H4 (cell line): ENCODE measurements around the gene MRFAP1L1. TPM values are rescaled to one million over a fixed set of nuclear protein-coding genes. Genes with fewer than 3 reads are reported as not detected.
"Not testable (repeated sequence)": the region's sequence is repeated elsewhere in the genome, so short reads cannot be mapped to it uniquely, and the experiment has no call there.

Experiments used
- DNase-seq: peaks from one replicate; pipeline ENCODE4 v3.0.0-alpha.2; 2015; ENCODE audit warnings: low spot score
- total RNA-seq: library from RNA; depleted of rRNA; stranded (reverse); fragments of >200 nt; shearing (Covaris generic); gene quantifications from 2 replicates; pipeline ENCODE4 v1.2.3, GENCODE V29; 2014

Gene MRFAP1L1
- total RNA-seq, 1 experiment from 2014 or later = 118 TPM

DNA sequence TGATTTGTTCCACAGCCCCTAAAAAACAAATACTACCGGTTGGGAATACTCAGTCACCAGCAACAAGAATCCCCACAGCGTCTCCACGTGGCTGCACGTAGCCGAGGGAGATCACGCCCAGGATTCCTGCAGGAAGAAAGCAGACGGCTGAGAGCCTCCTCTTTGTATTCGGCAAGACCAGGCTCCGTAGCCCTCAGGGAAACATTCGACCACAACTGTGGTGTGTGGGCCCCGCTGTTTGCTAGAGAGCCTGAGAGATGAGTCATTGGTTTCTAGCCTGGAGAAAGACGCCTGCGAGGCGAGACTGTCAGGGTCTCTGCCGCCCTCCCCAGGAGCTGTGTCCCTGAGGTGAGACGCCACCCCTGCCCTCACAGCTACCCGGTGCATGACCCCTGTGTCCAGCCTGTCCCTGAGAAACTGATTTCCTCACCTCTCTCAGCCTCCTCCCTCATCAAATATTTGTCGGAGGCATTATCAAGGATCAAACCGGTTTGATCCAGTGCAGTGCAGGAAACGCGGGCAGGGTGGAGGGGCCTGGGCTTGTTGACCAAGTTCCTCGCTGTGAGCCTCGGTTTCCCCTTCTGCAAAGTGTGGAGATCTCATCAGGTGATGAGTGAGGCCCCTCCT is 20.7 kb downstream of the MRFAP1L1 start:
- DNase-seq = peak; percentile 98

- no peak for DNase-seq
Measured at GRCh38 chr4:6687947-6688878, 21.5 kb downstream of the MRFAP1L1 start.

DNA sequence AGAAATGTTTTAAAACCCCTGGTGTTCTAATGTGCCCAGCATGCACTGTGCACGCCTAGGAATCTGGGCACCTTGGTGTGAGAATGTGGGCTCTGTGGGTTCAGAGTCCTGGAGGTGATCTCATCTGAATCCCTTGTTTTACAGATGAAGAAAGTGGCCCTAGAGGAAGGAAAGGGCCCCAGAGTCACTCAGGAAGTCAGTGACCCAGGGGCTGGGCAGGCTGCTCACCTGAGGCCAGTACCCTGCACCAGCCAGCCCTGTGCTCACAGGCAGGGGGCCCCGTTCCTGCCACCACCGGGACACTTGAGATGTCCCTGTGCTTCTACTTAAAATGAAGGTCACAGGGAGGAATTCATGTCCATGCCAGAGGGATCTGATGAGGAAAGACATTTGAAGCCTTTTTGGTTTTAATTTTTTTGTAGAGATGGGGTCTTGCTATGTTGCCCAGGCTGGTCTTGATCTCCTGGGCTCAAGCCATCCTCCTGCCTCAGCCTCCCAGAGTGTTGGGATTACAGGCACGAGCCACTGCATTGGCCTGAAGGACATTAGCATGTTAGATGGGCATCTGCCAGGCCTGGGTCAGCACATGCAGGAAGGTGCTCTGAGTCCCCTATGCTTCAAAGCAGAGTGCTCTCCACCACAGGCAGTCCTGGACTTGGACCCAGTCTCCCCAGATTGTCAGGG is 23.4 kb downstream of the MRFAP1L1 start:
- DNase-seq = no peak

- DNase-seq = no peak
Measured at GRCh38 chr4:6684656-6685055, 25.0 kb downstream of the MRFAP1L1 start.

GRCh38 chr4:6682862-6683590 is 26.6 kb downstream of the MRFAP1L1 start:
- DNase-seq = no peak

DNA sequence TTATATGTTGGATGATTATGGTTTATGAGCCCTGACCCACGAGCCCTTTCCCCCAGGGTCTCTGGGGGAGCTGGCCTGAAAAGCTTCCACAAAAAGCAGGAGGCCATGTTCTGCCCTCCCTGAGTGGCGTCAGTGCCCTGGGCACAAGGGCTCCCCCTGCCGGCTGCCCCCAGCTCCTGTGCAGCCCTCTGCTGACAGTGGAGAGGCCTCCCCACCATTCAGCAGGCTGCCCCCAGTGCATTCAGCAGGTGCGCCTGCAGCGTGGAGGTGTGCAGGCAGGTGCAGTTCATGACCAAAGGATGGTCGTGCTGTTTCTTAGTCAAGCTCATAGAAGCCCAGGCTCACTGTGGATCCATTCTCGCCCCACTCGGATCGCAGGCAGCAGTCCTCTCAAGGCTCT is 28.5 kb downstream of the MRFAP1L1 start:
- DNase-seq = no peak

- DNase-seq = no peak
Measured at GRCh38 chr4:6680372-6681034, 29.2 kb downstream of the MRFAP1L1 start.

DNA sequence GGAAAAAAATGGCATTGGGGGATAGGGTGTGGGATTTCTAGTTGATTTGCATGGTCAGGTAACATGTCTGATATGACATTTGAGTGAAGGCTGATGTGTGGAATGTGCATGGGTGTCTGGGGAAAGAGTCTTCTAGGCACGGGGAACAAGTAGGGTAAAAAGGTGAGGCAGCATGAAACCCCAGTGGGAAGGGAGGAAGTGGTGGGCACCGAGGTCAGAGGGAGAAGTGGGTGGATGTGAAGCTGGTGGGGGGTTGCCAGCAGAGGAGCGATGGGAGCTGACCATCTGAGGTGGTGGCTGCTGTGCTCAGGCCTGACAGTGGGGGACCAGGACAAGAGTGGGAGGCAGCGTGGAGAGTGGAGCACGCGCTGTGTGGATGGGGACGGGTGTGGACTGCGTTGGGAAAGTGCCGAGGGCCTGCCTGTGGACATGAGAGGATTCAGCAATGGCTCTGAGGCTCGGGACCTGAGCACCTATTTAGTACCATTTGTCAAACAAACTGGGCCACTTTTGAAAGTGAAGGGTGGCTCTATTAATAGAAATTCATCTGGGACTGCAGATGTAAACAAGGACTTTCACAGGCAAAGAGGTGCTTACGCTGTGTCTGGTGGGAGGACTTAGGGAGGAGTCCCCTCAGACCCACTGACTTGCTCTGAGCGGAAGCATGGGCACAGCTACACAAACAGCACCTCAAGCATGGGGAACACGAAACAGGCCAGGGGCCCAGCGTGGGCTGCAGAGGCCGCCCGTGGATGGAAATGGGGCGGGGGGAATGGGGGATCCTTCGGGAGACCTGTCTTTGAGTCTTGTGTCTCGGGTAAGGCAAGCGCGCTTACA is 32.7 kb downstream of the MRFAP1L1 start:
- DNase-seq = no peak

- peak; percentile 57 for DNase-seq
Measured at GRCh38 chr4:6674500-6675149, 35.0 kb downstream of the MRFAP1L1 start.

DNA sequence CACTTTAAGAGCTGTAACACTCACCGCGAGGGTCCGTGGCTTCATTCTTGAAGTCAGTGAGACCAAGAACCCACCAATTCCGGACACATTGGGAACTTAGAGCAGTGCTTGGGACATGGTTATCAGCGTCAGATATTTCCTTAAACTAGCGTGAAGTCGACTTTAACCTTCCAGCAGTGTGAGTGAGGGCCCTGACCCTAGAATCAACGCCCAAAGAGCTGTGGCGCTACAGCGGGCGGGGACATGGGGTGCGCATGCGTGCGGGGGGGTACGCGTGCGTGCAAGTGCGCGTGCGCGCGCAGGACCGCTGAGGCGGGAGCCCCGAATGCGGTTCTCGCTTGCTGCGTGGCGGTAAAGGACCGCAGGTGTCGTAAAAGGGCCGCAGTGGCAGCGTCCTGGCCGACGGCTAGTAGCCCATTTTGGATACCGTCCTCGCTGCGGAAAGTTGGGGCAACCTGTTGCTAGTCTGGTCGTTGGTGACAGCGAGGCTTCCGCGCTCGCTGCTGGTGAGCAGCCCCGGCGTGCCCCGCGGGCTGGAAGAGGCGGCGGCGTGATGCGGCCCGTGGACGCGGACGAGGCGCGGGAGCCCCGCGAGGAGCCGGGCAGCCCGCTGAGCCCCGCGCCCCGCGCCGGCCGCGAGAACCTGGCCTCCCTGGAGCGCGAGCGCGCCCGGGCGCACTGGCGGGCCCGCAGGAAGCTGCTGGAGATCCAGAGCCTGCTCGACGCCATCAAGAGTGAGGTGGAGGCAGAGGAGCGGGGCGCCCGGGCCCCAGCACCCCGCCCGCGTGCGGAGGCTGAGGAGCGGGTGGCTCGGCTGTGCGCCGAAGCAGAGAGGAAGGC is 35.8 kb downstream of the MRFAP1L1 start:
- peak; percentile 94 for DNase-seq

DNA sequence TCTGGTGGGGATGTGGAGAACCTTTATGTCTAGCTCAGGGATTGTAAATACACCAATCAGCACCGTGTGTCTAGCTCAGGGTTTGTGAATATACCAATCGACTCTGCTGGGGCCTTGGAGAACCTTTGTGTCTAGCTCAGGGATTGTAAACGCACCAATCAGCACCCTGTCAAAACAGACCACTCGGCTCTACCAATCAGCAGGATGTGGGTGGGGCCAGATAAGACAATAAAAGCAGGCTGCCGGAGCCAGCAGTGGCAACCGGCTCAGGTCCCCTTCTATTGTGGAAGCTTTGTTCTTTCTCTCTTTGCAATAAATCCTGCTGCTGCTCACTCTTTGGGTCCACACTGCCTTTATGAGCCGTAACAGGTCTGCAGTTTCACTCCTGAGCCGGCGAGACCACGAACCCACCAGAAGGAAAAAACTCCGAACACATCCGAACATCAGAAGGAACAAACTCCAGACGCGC is 36.4 kb downstream of the MRFAP1L1 start:
- DNase-seq = not testable (repeated sequence)

GRCh38 chr4:6672541-6673190 is 37.0 kb downstream of the MRFAP1L1 start:
- not testable (repeated sequence) for DNase-seq

DNA sequence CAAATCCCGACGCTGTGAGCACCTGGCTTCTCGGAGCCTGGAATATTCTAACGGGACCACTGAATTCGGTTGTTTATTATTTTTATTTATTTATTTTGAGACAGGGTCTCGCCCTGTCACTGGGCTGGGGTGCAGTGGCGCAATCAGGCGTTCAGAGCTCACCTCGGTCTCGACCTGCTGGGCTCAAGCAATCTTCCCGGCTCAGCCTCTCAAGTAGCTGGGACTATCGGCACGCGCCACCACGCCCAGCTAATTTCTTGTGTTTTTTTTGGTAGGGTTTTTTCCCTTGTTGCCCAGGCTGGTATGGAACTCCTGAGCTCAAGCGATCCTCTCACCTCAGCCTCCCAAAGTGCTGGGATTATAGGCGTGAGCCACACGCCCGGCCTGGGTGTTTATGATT is 37.5 kb downstream of the MRFAP1L1 start:
- DNase-seq = no peak

DNA sequence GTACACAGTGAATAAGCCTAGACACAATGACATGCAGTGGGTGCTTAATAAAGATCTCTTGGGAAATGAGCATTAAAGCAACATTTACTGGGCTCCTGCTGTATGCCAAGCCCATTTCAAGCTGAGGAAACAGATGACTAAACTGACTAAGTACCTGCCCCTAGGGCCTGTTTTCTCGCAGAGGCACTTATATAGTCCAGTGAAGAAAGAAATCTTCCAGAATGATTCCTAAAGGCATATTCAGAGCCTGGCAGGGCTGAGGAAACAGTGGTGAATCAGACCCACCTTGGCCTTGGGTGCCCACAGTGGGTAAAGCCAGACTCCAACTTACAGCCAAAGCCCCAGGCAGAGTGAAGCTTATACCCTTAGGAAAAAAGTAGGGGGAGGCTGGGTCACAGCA is 38.0 kb downstream of the MRFAP1L1 start:
- no peak for DNase-seq

- DNase-seq = peak; percentile 82
Measured at GRCh38 chr4:6668391-6668790, 41.3 kb downstream of the MRFAP1L1 start.

GRCh38 chr4:6665320-6665654 is 44.4 kb downstream of the MRFAP1L1 start:
- no peak for DNase-seq

DNA sequence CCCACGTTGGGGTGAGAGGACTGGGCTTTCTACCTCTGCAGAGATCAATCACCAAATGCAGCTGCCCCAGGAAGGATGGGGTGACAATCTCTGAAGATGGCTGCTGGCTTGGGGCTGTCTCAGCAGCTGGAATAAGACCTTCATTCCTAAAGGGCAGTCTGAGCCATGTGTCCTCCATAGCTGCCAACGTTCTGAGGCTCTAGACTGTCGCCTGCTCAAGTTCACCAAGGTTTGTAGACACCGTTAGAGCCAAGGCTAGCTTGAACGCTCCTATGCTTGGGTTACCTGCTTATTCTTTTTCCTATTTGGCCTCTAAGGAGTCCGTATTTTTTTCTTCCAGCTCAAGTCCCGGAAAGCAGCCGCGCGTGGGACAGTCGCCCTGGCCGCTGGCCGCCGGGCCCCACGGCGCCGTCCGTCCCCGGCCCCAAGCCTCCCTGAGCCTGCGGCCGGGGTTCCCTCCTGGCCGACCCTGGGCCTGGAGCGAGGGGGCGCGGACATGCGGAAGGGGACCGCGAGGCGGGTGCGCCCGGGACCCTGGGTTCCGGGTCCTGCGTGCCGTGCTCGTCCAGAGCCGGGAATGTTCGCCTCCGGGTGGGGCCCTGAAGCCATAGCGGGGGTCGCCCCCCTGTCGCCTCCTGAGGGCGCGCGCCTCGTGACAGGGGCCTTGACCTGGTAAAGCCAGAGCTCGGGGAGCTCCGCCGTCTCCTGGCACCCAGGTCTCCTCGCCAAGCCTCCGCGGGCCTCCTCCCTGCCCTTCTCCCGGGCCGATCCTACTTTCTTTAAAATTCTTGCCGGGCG is 45.9 kb downstream of the MRFAP1L1 start:
- DNase-seq = no peak

GRCh38 chr4:6662591-6662990 is 47.1 kb downstream of the MRFAP1L1 start:
- DNase-seq = no peak
